ENCODE data around the gene LCN10. TPM values are rescaled to one million over a fixed set of nuclear protein-coding genes. Genes with fewer than 3 reads are reported as not detected.

LCN10 gene
- total and polyA plus RNA-seq, 10 of the 15 experiments (the other 5 are each of a cell fraction or from before 2014, with no cell fraction given), result 0.06 to 1.3 (median 0.21) TPM; not detected in 1

DNA sequence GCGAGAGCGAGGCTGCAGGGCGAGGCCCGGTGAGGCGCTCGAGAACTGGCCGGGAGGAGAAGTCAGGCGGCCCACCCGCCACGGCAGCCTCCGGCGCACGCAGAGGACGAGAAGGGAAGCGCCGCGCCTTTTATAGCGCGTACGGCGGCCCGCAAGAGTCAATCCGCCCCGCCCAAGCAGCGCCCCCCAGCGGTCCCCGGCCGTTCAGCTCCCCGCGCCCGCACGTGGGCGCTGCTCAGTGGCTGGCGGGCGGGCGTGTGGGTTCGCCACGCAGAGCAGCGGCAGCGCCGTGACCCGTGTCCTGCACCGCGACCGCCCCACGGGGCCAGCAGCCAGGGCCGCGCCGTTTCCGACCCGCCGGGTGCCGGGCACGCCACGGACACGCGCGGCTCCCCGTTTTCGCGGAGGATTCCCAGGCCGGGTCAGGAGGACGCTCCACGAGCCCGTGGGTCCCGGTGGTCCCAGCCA, 14.6 kb downstream of the LCN10 start (continued):
- TF ChIP-seq, protein P1, sequence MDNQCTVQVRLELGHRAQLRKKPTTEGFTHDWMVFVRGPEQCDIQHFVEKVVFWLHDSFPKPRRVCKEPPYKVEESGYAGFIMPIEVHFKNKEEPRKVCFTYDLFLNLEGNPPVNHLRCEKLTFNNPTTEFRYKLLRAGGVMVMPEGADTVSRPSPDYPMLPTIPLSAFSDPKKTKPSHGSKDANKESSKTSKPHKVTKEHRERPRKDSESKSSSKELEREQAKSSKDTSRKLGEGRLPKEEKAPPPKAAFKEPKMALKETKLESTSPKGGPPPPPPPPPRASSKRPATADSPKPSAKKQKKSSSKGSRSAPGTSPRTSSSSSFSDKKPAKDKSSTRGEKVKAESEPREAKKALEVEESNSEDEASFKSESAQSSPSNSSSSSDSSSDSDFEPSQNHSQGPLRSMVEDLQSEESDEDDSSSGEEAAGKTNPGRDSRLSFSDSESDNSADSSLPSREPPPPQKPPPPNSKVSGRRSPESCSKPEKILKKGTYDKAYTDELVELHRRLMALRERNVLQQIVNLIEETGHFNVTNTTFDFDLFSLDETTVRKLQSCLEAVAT (IDR thresholded peaks at IDR 0.05), result no peak
- TF ChIP-seq, protein P2, sequence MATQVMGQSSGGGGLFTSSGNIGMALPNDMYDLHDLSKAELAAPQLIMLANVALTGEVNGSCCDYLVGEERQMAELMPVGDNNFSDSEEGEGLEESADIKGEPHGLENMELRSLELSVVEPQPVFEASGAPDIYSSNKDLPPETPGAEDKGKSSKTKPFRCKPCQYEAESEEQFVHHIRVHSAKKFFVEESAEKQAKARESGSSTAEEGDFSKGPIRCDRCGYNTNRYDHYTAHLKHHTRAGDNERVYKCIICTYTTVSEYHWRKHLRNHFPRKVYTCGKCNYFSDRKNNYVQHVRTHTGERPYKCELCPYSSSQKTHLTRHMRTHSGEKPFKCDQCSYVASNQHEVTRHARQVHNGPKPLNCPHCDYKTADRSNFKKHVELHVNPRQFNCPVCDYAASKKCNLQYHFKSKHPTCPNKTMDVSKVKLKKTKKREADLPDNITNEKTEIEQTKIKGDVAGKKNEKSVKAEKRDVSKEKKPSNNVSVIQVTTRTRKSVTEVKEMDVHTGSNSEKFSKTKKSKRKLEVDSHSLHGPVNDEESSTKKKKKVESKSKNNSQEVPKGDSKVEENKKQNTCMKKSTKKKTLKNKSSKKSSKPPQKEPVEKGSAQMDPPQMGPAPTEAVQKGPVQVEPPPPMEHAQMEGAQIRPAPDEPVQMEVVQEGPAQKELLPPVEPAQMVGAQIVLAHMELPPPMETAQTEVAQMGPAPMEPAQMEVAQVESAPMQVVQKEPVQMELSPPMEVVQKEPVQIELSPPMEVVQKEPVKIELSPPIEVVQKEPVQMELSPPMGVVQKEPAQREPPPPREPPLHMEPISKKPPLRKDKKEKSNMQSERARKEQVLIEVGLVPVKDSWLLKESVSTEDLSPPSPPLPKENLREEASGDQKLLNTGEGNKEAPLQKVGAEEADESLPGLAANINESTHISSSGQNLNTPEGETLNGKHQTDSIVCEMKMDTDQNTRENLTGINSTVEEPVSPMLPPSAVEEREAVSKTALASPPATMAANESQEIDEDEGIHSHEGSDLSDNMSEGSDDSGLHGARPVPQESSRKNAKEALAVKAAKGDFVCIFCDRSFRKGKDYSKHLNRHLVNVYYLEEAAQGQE (IDR thresholded peaks at IDR 0.05; ENCODE audit: low read depth, low read length), result peak; percentile 64; the same call in 1 of the 2 replicates
- TF ChIP-seq, protein P3, sequence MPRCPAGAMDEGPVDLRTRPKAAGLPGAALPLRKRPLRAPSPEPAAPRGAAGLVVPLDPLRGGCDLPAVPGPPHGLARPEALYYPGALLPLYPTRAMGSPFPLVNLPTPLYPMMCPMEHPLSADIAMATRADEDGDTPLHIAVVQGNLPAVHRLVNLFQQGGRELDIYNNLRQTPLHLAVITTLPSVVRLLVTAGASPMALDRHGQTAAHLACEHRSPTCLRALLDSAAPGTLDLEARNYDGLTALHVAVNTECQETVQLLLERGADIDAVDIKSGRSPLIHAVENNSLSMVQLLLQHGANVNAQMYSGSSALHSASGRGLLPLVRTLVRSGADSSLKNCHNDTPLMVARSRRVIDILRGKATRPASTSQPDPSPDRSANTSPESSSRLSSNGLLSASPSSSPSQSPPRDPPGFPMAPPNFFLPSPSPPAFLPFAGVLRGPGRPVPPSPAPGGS (IDR thresholded peaks at IDR 0.05; ENCODE audit: borderline replicate concordance, insufficient read depth, low read depth, low read length, poor library complexity, severe bottlenecking), result peak; percentile 73
- peak; percentile 100 for TF ChIP-seq POLR2AphosphoS5 (IDR thresholded peaks at IDR 0.05; ENCODE audit: low read length)
- TF ChIP-seq, protein P4, sequence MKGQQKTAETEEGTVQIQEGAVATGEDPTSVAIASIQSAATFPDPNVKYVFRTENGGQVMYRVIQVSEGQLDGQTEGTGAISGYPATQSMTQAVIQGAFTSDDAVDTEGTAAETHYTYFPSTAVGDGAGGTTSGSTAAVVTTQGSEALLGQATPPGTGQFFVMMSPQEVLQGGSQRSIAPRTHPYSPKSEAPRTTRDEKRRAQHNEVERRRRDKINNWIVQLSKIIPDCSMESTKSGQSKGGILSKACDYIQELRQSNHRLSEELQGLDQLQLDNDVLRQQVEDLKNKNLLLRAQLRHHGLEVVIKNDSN (IDR thresholded peaks at IDR 0.05; ENCODE audit: borderline replicate concordance, extremely low read length, insufficient read depth, low read depth, low read length), result peak; percentile 73
- peak; percentile 100 for TF ChIP-seq GATAD2B (conservative IDR thresholded peaks at IDR 0.05; ENCODE audit: low read depth)
- TF ChIP-seq RAD51 (IDR thresholded peaks at IDR 0.05), result no peak
- TF ChIP-seq NR2F1 (conservative IDR thresholded peaks at IDR 0.05), result peak; percentile 96
- TF ChIP-seq EP300 (IDR thresholded peaks at IDR 0.05; ENCODE audit: borderline replicate concordance in 1 of 2, control insufficient read depth in 1 of 2, low read depth in 2 of 2, low read length in 2 of 2), result peak in 1 of 2 experiments; percentile 39; a peak in 1 of 4 replicates
- TF ChIP-seq, protein P5, sequence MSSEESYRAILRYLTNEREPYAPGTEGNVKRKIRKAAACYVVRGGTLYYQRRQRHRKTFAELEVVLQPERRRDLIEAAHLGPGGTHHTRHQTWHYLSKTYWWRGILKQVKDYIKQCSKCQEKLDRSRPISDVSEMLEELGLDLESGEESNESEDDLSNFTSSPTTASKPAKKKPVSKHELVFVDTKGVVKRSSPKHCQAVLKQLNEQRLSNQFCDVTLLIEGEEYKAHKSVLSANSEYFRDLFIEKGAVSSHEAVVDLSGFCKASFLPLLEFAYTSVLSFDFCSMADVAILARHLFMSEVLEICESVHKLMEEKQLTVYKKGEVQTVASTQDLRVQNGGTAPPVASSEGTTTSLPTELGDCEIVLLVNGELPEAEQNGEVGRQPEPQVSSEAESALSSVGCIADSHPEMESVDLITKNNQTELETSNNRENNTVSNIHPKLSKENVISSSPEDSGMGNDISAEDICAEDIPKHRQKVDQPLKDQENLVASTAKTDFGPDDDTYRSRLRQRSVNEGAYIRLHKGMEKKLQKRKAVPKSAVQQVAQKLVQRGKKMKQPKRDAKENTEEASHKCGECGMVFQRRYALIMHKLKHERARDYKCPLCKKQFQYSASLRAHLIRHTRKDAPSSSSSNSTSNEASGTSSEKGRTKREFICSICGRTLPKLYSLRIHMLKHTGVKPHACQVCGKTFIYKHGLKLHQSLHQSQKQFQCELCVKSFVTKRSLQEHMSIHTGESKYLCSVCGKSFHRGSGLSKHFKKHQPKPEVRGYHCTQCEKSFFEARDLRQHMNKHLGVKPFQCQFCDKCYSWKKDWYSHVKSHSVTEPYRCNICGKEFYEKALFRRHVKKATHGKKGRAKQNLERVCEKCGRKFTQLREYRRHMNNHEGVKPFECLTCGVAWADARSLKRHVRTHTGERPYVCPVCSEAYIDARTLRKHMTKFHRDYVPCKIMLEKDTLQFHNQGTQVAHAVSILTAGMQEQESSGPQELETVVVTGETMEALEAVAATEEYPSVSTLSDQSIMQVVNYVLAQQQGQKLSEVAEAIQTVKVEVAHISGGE (CRISPR knock-in tag; IDR thresholded peaks at IDR 0.05), result no peak
- peak in 1 of 2 experiments; percentile 81; a peak in 2 of 3 replicates for TF ChIP-seq EGR1 (IDR thresholded peaks at IDR 0.05; ENCODE audit: borderline replicate concordance in 1 of 2, low read depth in 2 of 2, low read length in 2 of 2)
- no peak for TF ChIP-seq YBX1 (IDR thresholded peaks at IDR 0.05)
- TF ChIP-seq RFX5 (IDR thresholded peaks at IDR 0.05; ENCODE audit: low read depth, low read length), result 0 out of 2 replicates have a peak, but pooled peaks have one; percentile 19
- TF ChIP-seq SUPT20H (IDR thresholded peaks at IDR 0.05; ENCODE audit: borderline replicate concordance, control insufficient read depth, low read depth, low read length), result no peak
- peak; percentile 96 for TF ChIP-seq MXI1 (IDR thresholded peaks at IDR 0.05; ENCODE audit: low read depth, low read length)
- peak; percentile 50 for TF ChIP-seq CHD2 (IDR thresholded peaks at IDR 0.05; ENCODE audit: borderline replicate concordance, low read depth, low read length)
- TF ChIP-seq RELA (IDR thresholded peaks at IDR 0.05; ENCODE audit: borderline replicate concordance, partially characterized antibody), result no peak
- no peak for TF ChIP-seq CEBPB (IDR thresholded peaks at IDR 0.05; ENCODE audit: borderline replicate concordance in 1 of 2, low read depth in 2 of 2, low read length in 2 of 2)

Data from GM12878 (cell line).